AG08395 (cell line): Measurements from ENCODE around the gene DMKN.

Experiments
- DNase-seq: peaks from one replicate; pipeline ENCODE4 v3.0.0; 2012; ENCODE audit warnings: mixed read lengths, low spot score

The DMKN gene

GRCh38 chr19:35525873-35526272, 12.4 kb upstream of the DMKN start:
- DNase-seq: no peak

- DNase-seq: no peak
Observed at GRCh38 chr19:35524181-35524837, 10.9 kb upstream of the DMKN start.

DNA sequence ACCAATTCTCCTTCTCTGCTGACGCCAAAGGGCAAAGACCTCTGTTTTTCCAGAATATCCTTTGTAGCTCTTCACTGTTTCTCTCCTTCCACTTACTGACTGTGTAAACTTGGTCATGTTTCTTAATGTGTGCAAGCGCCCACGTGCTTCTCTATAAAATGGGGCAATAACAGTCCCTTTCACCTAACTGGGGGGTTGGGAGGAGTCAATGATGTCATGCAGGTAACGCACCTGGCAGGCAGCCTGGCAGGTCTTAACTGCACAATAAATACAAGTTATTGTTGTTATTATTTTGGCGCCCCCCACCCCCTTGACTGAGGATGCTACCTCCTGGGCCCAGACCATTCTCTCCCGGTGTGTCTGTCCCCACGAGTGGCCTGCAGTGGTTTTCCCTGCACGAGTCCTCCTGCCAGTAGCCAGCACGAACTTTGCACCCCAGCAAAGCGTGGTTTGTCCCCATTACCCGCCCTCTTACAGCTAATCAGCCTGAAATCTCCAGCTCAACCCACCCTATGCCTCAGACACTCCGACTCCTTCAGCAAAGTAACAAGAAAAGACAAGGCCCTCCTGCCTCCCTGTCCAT, 9.4 kb upstream of the DMKN start:
- DNase-seq: no peak

DNA sequence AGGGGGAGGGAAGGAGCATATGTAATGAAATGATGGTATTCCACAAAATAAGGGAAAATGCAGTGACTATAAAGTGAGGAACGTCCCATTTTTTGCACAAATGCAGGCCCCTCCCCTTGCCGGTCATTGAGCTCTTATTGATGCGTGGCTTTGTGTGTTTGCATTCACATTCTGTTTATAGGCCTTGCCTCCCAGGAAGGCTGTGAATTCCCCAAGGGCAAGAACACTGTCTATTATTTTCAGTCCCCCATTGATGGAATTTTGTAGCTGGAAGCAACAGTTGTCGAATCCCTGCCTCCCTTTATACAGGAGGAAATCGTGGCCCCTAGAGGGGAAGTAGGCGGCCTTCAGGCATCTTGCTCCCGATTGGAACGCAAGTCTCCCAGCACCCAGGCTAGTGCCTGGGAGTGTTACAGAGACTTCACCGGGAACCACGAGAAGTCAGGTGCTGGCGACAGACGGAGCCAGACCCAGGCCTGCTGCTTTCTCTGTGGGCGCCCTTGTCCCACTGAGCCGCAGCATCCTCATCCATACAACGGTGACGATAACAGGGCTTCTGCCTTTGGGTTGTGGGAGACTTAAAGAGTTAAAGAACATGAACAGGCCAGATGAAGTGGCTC, 7.8 kb upstream of the DMKN start:
- DNase-seq: no peak

DNA sequence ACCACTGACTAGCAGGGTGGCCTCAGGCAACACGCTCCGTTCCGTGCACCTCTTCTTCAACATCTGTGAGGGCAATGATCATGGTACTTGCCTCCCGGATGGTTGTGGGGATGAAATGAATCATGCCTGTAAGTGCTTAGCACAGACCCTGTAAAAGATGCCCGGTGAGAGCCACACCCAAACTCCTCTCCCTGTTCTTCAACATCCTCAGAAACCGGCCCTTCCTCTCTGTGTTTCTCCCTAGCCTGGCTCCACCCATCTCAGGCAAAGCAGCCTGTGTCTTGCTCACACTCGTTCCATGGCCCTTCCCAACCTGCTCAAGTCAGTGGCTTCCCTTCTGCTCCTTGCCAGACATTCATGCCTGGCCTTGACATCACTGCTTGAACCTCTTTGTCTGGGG, 5.8 kb upstream of the DMKN start:
- peak; percentile 46 for DNase-seq

DNA sequence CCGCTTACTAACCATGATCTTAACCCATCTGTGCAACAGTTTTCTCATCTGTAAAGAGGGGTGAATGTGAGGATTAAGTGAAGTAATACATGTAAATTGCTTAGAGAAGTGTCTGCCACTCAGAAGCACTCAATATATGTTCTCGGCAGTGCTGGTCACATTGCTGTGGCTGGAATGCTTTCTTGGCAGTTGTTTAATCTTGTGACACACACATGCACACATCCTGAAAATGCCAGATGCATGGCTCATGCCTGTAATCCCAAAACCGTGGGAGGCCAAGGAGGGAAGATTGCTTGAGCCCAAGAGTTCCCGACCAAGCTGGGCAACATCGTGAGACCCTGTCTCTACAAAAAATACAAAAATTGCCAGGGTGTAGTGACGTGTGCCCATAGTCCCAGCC, 4.9 kb upstream of the DMKN start:
- DNase-seq: peak; percentile 93

GRCh38 chr19:35517342-35517741, 3.9 kb upstream of the DMKN start:
- DNase-seq: no peak

DNA sequence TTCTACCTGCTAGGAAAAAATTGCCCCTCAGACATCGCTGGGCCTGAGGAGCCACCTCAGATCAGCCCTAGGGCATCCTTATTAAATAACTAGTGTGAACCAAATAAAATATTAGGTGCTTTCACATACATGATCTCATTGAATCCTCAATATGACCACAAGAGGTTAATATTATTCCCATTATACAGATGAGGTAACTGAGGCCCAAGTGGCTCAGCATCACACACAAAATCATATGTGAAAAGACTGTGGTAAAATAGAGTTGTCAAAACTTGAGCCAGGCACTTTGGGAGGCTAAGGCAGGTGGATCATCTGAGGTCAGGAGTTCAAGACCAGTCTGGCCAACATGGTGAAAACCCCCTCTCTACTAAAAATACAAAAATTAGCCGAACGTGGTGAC, 2.9 kb upstream of the DMKN start:
- DNase-seq: no peak

DNA sequence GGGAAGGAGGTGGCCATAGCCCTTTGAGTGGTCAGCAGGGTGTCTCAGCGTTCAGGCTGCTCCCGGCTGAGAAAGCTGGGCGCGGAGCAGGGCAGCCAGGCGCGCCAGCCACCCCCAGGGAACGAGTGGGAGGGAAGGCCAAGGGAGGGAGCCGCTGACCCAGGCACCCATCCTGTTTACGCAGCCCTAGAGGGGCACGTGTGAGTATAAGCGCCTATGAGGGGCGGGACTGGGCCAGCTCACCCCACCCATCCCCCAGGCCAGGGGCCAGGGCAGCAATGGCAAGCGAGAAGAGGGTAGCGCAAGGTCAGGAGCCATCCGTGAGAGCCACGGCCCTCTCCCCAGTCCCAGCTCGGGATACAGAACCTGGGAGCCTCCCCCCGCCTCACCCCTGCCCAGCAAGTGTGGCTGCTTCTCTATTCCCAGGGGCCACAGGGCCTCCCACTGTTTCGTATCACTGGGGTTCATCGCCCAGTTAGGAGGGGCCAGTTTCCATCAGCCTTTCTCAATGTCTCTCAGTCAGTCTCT, 897 bp upstream of the DMKN start:
- no peak for DNase-seq

DNA sequence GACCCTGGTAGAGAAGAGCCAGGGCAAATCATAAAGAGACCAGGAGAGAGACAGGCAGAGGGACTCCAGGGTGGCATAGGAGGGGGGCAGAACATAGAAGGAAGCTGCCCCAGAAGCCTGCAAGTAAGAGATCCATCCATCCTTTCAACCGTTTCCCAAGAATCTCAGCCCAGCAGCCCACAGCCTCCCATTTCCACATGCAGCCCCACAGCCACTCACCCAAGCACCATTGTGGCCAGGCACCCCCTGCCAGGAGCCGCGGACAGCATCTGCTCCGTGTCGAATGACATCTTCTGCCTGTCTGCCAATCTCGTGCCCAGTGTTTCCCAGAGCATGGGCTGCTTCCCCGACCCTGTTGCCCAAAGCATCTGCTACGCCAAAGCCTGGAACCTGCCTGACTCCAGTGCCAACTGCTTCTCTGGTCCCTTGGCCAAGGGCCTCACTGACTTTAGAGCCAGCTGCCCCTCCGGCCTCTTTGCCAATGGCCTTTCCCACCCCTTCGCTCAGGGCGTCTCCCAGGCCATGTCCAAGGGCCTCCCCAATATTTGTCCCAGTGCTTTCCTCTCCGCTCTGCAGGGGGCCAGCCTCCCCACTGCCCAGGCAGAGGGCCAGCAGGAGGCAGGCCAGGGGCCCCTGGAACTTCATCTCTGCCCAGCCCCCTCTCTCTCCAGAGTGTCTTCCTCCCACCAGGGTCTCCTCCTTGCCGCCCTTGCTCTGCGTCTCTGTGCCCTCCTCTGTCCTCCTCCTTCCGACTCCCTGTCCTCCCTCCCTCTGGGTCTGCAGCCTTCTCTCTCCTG, 420 bp downstream of the DMKN start:
- no peak for DNase-seq

- DNase-seq: no peak
Observed at GRCh38 chr19:35511337-35511736, 2.1 kb downstream of the DMKN start.

- DNase-seq: no peak
Observed at GRCh38 chr19:35510626-35510964, 2.9 kb downstream of the DMKN start.

GRCh38 chr19:35509861-35510625, 3.4 kb downstream of the DMKN start:
- peak; percentile 77 for DNase-seq

- DNase-seq: no peak
Observed at GRCh38 chr19:35509018-35509652, 4.3 kb downstream of the DMKN start.

DNA sequence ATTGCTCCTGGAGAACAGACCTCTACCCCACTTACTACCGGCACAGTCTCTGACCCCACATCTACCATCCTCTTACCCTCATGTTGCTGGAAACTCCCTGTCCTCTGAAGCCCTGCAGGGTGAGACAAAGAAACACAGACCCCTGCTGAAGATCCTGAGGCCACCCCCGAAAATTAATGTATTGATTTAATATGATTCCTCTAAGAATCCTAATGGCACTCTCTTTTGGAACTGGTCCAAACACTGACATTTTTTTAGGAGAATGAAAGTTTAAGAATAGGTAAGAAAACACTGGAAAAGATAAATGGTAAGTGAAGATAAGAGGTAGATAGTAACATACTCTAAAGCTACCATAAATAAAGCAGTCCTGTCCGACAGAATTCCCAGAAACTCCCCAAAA, 5.3 kb downstream of the DMKN start:
- no peak for DNase-seq

GRCh38 chr19:35507561-35507960, 5.9 kb downstream of the DMKN start:
- DNase-seq: no peak

- DNase-seq: no peak
Observed at GRCh38 chr19:35506011-35506410, 7.4 kb downstream of the DMKN start.

GRCh38 chr19:35502751-35503150, 10.7 kb downstream of the DMKN start:
- DNase-seq: no peak

DNA sequence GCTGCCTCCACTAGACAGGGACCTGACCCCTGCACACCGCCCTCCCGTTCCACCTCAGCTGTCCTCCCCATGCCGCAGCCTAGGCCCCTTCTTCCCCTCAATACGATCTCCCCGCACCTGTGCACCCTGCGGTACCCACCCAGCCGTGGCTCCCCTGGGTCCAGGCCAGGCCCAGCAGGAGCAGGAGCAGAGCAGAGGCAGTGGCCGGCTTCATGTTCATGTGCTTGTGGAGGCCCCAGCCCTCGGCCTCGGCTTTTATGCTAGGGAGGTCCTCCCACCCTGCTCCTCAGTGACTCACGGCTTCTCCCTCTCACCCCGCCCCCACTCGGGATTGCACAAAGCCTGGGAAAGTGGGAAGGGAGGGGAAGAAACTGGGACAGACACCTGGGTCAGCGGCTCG, 11.8 kb downstream of the DMKN start:
- no peak for DNase-seq

DNA sequence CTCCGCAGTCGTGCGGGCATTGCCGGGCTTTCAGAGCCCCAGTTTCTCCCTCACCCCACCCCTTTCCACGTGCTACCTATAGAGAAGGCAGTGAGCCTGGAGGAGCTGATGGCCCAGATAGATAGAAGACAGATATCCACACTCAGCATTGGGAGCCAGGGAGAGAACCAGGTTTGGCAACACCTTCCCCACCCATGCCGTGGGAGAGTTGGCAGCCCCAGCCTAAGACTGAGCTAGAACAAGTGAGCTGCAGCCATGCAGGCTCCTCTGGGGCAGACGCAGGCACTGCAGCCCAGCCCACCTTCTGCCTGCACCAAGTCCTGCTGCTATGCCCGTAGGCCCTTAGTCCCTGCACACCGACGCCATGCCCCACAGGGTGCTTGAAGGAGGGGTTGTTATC, 12.8 kb downstream of the DMKN start:
- DNase-seq: no peak

DNA sequence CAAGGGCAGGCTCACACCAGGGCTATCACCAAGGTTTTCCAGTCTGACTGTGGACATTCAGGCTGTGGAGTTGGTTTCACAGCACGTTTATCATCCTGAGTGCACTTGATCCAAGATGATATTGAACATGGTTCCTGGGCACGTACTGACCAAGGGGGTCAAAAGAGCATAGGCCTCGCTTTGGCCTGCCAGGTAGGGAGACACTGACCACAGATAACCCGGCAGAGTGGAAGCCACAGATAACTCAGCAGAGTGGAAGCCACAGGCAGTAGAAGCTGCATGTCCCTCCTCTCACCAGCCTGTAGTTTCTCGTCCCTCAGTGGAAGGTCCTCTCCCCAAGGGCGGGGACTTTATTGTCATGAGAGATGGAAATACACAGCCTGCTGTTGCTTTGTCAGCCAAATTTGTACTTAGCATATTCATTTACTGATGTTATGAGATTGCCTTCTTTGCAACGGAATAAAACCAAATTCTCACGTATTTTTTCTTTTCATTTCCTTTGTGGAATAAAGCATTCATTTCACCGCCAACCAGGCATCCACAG, 14.4 kb downstream of the DMKN start:
- no peak for DNase-seq
